Measurements from ENCODE around the gene CBX5.

DNA sequence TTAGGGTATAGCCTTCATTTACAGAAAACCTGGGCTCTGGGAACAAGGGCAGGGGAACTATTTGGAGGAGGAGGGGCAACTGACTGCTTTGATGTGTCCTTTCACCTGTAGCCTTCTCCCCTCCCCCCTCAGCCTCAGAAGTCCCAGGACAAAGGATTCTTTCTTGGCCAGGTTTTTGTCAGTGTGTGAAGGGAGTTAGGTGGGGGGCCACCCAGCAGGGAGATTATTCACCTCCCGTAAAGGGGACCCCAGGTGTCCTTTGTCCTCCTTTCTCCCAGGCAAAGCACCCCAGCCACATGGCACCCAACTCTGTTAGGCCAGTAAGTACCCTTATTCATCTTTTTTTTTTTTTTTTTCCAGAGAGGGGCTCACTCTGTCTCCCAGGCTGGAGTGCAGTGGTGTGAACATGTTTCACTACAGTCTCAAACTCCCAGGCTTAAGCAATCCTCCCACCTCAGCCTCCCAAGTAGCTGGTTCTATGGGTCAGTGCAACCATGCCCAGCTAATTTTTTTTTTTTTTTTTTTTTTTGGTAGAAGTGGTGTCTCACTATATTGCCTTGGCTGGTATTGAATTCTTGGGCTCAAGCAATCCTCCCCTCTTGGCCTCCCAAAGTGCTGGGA is 21.6 kb upstream of the CBX5 start:
- TF ChIP-seq POLR2A (IDR thresholded peaks at IDR 0.05) = no peak
- no peak for TF ChIP-seq CTCF (IDR thresholded peaks at IDR 0.05)
- TF ChIP-seq POLR2AphosphoS5 (IDR thresholded peaks at IDR 0.05) = no peak

All from prostate gland (tissue), 2 donors.